ENCODE data around the gene PEA15. TPM values are rescaled to one million over a fixed set of nuclear protein-coding genes. Genes with fewer than 3 reads are reported as not detected.
A peak's percentile ranks its signal among the peaks of the same experiment; 100 is the strongest.

PEA15 gene
- total and polyA plus RNA-seq, 2 of the 8 experiments (the other 6 are each of a cell fraction or from before 2014, with no cell fraction given) = 71.3 to 75.1 TPM

DNA sequence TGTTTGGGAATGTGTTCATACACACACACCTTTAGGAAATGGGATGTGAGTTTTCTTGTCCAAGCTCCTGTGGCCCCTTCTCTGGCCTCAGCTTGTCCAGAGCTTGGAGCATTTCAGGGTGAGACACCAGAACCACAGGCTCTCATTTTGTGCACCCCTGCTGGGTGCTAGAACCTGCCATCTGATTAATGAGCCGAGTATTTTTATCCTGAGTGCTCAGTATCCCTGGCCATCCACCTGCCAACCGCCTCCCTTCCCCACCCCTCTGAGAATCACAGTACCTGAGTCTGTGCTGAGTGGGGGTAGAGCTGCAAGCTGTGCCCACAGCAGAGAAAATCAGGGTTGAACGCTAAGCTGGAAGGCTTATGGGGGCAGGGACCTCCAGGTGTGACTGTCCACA is 13.4 kb upstream of the PEA15 start:
- H2BK5ac ChIP-seq (ENCODE audit: low read depth, low read length) = peak overlapping the region; percentile 73; the same call in 1 of the 2 replicates
- H3K4ac ChIP-seq (replicated peaks; ENCODE audit: insufficient read length, low read depth, low read length) = peak overlapping the region; percentile 75
- H3K4me2 ChIP-seq (ENCODE audit: insufficient read depth in 1 of 2, low read depth in 2 of 2, low read length in 2 of 2) = no peak overlapping the region
- no peaks in the 10 kb centered on the region for H3K9me3 ChIP-seq (ENCODE audit: insufficient read depth in 2 of 2, low read depth in 1 of 2, low read length in 1 of 2)
- DNase-seq (ENCODE audit: low read depth in 1 of 2, low spot score in 2 of 2) (no peak), FAIRE-seq (no peak)
- H4K8ac ChIP-seq (ENCODE audit: extremely low read depth, insufficient read depth, low read length) = no peak overlapping the region; the same call in none of the 2 replicates
- H3K23ac ChIP-seq (ENCODE audit: insufficient read length) = no peak overlapping the region
- no peak overlapping the region for H3K14ac ChIP-seq (ENCODE audit: insufficient read length)
- CTCF ChIA-PET (ENCODE audit: partially characterized antibody) = interaction anchor here (1.2 to 8.6 kb wide), 20 partner anchors 11 to 185 kb away, joined by 3 to 195 read pairs (median 10); partner anchors contain the start of genes ATP1A2, KCNJ9 and PEA15
- peaks cover 10% of the 10 kb centered on the region for H3K23me2 ChIP-seq (ENCODE audit: low read depth, low read length)
- H3K36me3 ChIP-seq (ENCODE audit: control insufficient read depth in 2 of 4, insufficient read depth in 4 of 4, low read length in 3 of 4) = no peaks in the 10 kb centered on the region; a peak in 1 of 8 replicates
- H3K79me2 ChIP-seq (ENCODE audit: control insufficient read depth in 1 of 2, insufficient read depth in 2 of 2, low read length in 2 of 2) = no peaks in the 10 kb centered on the region
- H2BK15ac ChIP-seq (ENCODE audit: low read length) = peak overlapping the region; percentile 73; the same call in 1 of the 2 replicates
- POLR2A ChIA-PET (ENCODE audit: partially characterized antibody) = interaction anchor here (1.0 to 5.9 kb wide), 7 partner anchors 15 to 75 kb away, joined by 3 to 61 read pairs (median 7); partner anchors contain the start of gene PEA15
- H4K20me1 ChIP-seq (replicated peaks in 1 of 2; ENCODE audit: control insufficient read depth in 1 of 2, insufficient read depth in 2 of 2, low read length in 2 of 2) = peaks cover 0 to 9% of the 10 kb centered on the region in 2 experiments
- H3K4me3 ChIP-seq (ENCODE audit: extremely low read depth in 1 of 4, insufficient read depth in 2 of 4, low read depth in 3 of 4, low read length in 4 of 4) = no peak overlapping the region
- H3K27ac ChIP-seq (ENCODE audit: low read depth, low read length) = no peak overlapping the region
- TF ChIP-seq TEAD4 (IDR thresholded peaks at IDR 0.05; ENCODE audit: low read depth, low read length) (no peak), CEBPB (IDR thresholded peaks at IDR 0.05; ENCODE audit: low read depth, low read length) (no peak), MAFK (IDR thresholded peaks at IDR 0.05; ENCODE audit: low read depth, low read length) (no peak), CBX8 (IDR thresholded peaks at IDR 0.05; ENCODE audit: borderline replicate concordance, low read depth, low read length) (no peak)
- peaks cover 4% of the 10 kb centered on the region; the same call in 1 of the 2 replicates for H3K79me1 ChIP-seq (ENCODE audit: low read depth, low read length)
- peak overlapping the region; percentile 91; the same call in 1 of the 2 replicates for H2AK5ac ChIP-seq (ENCODE audit: low read depth, low read length)
- H3K9ac ChIP-seq (replicated peaks in 1 of 4; ENCODE audit: extremely low read depth in 1 of 4, low read depth in 3 of 4, low read length in 3 of 4) = no peak overlapping the region
- H2BK120ac ChIP-seq (replicated peaks; ENCODE audit: low read depth, low read length) = peak overlapping the region; percentile 74
- peak overlapping the region; percentile 49 for H4K91ac ChIP-seq (replicated peaks; ENCODE audit: insufficient read length, low read length)
- no peak overlapping the region for H2AFZ ChIP-seq (ENCODE audit: low read length)
- H4K5ac ChIP-seq (ENCODE audit: insufficient read length, low read depth, low read length) = no peak overlapping the region
- H3K56ac ChIP-seq (replicated peaks; ENCODE audit: insufficient read length, low read depth, low read length) = no peak overlapping the region
- no peaks in the 10 kb centered on the region; a peak in 1 of 7 replicates for H3K27me3 ChIP-seq (replicated peaks in 1 of 4; ENCODE audit: control insufficient read depth in 3 of 4, extremely low read depth in 1 of 4, insufficient read depth in 3 of 4, low read length in 3 of 4)
- H2BK20ac ChIP-seq (ENCODE audit: low read length) = no peak overlapping the region; the same call in 1 of the 2 replicates
- H3K4me1 ChIP-seq (replicated peaks in 1 of 4; ENCODE audit: control insufficient read depth in 3 of 4, insufficient read depth in 4 of 4, low read length in 3 of 4) = peaks cover 3 to 26% (median 8%) of the 10 kb centered on the region in 4 experiments; a peak in 6 of 7 replicates
- H2BK12ac ChIP-seq (ENCODE audit: low read depth, low read length) = peak overlapping the region; percentile 98
- WGBS, 2 experiments (ENCODE audit: extremely low coverage in 1 of 2, insufficient coverage in 1 of 2, insufficient read length in 1 of 2, insufficient replicate concordance in 2 of 2, low coverage in 1 of 2, low lambda C conversion rate in 2 of 2, missing lambda C conversion rate in 1 of 2) = 95% methylated on average over 3 of the region's 3 CpGs; no CpG with 5 or more reads in 1 of the 2 experiments
- H3K18ac ChIP-seq (ENCODE audit: extremely low read depth, low read length) = no peak overlapping the region
